ENCODE results near the gene RAB24.
"Not testable (repeated sequence)": the region's sequence is repeated elsewhere in the genome, so short reads cannot be mapped to it uniquely, and the experiment has no call there.

The RAB24 gene

GRCh38 chr5:177260961-177261360, 42.6 kb downstream of the RAB24 start:
- Histone ChIP-seq H3K4me3 (replicated peaks; ENCODE audit: insufficient read depth, low read length) (no peak overlapping the region), H3K27ac (replicated peaks) (no peak overlapping the region)
- TF ChIP-seq, protein P1, sequence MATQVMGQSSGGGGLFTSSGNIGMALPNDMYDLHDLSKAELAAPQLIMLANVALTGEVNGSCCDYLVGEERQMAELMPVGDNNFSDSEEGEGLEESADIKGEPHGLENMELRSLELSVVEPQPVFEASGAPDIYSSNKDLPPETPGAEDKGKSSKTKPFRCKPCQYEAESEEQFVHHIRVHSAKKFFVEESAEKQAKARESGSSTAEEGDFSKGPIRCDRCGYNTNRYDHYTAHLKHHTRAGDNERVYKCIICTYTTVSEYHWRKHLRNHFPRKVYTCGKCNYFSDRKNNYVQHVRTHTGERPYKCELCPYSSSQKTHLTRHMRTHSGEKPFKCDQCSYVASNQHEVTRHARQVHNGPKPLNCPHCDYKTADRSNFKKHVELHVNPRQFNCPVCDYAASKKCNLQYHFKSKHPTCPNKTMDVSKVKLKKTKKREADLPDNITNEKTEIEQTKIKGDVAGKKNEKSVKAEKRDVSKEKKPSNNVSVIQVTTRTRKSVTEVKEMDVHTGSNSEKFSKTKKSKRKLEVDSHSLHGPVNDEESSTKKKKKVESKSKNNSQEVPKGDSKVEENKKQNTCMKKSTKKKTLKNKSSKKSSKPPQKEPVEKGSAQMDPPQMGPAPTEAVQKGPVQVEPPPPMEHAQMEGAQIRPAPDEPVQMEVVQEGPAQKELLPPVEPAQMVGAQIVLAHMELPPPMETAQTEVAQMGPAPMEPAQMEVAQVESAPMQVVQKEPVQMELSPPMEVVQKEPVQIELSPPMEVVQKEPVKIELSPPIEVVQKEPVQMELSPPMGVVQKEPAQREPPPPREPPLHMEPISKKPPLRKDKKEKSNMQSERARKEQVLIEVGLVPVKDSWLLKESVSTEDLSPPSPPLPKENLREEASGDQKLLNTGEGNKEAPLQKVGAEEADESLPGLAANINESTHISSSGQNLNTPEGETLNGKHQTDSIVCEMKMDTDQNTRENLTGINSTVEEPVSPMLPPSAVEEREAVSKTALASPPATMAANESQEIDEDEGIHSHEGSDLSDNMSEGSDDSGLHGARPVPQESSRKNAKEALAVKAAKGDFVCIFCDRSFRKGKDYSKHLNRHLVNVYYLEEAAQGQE (IDR thresholded peaks at IDR 0.05; ENCODE audit: insufficient replicate concordance, low read depth): no peak
- TF ChIP-seq, protein P2, sequence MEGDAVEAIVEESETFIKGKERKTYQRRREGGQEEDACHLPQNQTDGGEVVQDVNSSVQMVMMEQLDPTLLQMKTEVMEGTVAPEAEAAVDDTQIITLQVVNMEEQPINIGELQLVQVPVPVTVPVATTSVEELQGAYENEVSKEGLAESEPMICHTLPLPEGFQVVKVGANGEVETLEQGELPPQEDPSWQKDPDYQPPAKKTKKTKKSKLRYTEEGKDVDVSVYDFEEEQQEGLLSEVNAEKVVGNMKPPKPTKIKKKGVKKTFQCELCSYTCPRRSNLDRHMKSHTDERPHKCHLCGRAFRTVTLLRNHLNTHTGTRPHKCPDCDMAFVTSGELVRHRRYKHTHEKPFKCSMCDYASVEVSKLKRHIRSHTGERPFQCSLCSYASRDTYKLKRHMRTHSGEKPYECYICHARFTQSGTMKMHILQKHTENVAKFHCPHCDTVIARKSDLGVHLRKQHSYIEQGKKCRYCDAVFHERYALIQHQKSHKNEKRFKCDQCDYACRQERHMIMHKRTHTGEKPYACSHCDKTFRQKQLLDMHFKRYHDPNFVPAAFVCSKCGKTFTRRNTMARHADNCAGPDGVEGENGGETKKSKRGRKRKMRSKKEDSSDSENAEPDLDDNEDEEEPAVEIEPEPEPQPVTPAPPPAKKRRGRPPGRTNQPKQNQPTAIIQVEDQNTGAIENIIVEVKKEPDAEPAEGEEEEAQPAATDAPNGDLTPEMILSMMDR (IDR thresholded peaks at IDR 0.05; ENCODE audit: insufficient read depth, low read length): no peak
- no peak for TF ChIP-seq GABPA (IDR thresholded peaks at IDR 0.05; ENCODE audit: low read depth)
- no peak for TF ChIP-seq SPI1 (IDR thresholded peaks at IDR 0.05; ENCODE audit: borderline replicate concordance, low read depth)
- no peak for TF ChIP-seq POLR2AphosphoS5 (IDR thresholded peaks at IDR 0.05; ENCODE audit: low read depth)

GRCh38 chr5:177258711-177259110, 44.8 kb downstream of the RAB24 start:
- not testable (repeated sequence) for DNase-seq (ENCODE audit: low read depth in 1 of 2, low spot score in 1 of 2); H3K27ac ChIP-seq (replicated peaks); H3K27me3 ChIP-seq (ENCODE audit: insufficient read depth, poor library complexity, severe bottlenecking); H3K4me3 ChIP-seq (replicated peaks; ENCODE audit: insufficient read depth, low read length)

More at GRCh38 chr5:177260961-177261360, 42.6 kb downstream of the RAB24 start:
- DNase-seq (ENCODE audit: low read depth in 1 of 2, low spot score in 1 of 2): no peak
- H3K27me3 ChIP-seq (ENCODE audit: insufficient read depth, poor library complexity, severe bottlenecking): no peaks in the 10 kb centered on the region

DNA sequence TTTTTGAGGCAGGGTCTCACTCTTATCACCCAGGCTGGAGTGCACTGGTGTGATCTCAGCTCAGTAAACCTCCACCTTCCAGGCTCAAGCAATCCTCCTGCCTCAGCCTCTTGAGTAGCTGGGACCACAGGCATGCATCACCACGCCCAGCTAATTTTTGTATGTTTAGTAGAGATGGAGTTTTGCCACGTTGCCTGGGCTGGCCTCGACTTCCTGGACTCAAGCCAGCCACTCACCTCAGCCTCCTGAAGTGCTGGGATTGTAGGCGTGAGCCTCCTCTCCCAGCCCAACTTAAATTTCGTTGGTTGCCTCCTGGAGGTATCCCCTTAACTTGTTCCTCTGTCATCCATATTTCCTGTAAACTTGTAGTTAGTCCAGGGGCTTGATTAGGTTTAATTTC, 47.2 kb downstream of the RAB24 start:
- H3K4me3 ChIP-seq (replicated peaks; ENCODE audit: insufficient read depth, low read length): no peak overlapping the region
- TF ChIP-seq, protein P2 (IDR thresholded peaks at IDR 0.05; ENCODE audit: insufficient read depth, low read length): no peak
- TF ChIP-seq GABPA (IDR thresholded peaks at IDR 0.05; ENCODE audit: low read depth) (no peak), POLR2AphosphoS5 (IDR thresholded peaks at IDR 0.05; ENCODE audit: low read depth) (no peak), SPI1 (IDR thresholded peaks at IDR 0.05; ENCODE audit: borderline replicate concordance, low read depth) (no peak)
- TF ChIP-seq, protein P1 (IDR thresholded peaks at IDR 0.05; ENCODE audit: insufficient replicate concordance, low read depth): no peak
- no peak overlapping the region for H3K27ac ChIP-seq (replicated peaks)
- H3K27me3 ChIP-seq (ENCODE audit: insufficient read depth, poor library complexity, severe bottlenecking): no peaks in the 10 kb centered on the region
- DNase-seq (ENCODE audit: low read depth in 1 of 2, low spot score in 1 of 2): no peak

- no peak overlapping the region for H3K4me3 ChIP-seq (replicated peaks; ENCODE audit: insufficient read depth, low read length)
- H3K27ac ChIP-seq (replicated peaks): no peak overlapping the region
- DNase-seq (ENCODE audit: low read depth in 1 of 2, low spot score in 1 of 2): no peak
- H3K27me3 ChIP-seq (ENCODE audit: insufficient read depth, poor library complexity, severe bottlenecking): no peaks in the 10 kb centered on the region
- TF ChIP-seq, protein P2 (IDR thresholded peaks at IDR 0.05; ENCODE audit: insufficient read depth, low read length): no peak
- TF ChIP-seq GABPA (IDR thresholded peaks at IDR 0.05; ENCODE audit: low read depth) (no peak), POLR2AphosphoS5 (IDR thresholded peaks at IDR 0.05; ENCODE audit: low read depth) (no peak), SPI1 (IDR thresholded peaks at IDR 0.05; ENCODE audit: borderline replicate concordance, low read depth) (no peak)
- TF ChIP-seq, protein P1 (IDR thresholded peaks at IDR 0.05; ENCODE audit: insufficient replicate concordance, low read depth): no peak
Observed at GRCh38 chr5:177253252-177253651, 50.3 kb downstream of the RAB24 start.

Measured in HL-60 (cell line).